Measurements from ENCODE around the gene PSMB2.
"Not testable (repeated sequence)": the region's sequence is repeated elsewhere in the genome, so short reads cannot be mapped to it uniquely, and the experiment has no call there.

PSMB2 gene

DNA sequence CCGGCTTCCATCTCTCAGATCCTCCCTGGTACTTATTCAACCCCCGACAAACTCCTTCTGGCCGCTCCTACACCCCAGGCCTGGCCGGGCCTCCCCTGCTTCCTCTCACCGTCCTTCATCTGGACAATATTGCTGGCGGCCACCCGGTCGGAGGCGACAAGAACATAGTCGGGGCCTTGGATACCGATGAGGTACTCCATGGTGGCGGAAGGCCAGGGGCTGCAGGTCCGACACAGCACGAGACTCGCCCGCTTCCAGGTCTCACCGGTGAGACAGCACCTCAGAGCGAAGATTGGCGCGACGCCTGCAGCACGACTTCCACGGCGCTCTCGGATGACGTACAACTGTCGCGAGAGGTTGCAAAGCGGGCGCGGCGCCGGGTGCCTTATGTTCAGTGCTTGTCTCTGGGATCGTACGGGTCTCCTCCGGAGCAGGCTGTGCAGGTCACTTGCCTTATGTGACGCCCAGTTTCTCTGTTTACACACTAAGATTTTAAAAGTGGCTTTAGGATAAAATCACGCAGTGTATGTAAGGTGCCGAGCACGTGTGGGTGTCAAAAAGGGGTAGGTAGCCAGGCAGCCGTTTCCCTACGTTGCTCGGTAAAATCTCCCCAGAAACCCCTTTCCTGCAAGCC, at the start of gene PSMB2:
Gene PSMB2 (minus strand): TSS at position 294 of the 634 bp plus-strand sequence. CDS start 94 bp downstream, at position 200.
- DNase-seq = peak; percentile 56 to 84

DNA sequence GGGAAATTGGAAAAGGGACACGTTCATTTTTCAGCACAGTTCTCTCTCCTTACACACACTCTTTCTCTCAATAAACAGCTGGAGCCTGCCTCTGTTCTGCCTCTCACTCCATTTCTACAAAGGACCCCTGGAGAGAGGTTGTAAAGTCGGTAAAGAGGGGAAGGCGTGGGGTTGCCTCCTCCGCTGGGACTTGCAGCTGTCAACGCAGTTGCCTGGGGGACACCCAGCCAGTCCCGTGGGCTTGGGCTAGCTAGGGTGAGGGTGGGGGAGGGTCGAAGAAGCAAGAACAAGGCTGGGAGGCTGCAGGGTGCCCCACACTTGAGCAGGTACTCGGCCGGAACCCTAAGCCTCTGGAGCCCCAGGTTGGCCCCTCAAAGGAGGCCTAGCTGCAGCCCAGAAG, 49.8 kb upstream of the PSMB2 start:
- no peak for DNase-seq

DNA sequence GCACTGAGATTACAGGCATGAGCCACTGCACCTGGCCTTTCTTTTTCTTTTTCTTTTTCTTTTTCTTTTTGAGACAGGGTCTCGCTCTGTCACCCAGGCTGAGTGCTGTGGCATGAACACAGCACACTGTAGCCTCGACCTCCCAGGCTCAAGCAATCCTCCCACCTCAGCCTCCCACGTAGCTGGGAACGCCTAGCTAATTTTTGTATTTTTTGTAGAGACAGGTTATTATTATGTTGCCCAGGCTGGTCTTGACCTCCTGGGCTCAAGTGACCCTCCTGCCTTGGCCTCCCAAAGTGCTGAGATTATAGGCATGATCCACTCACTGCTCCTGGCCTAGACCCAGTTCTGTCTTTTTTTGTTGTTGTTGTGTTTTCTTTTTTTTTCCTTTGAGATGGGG, 48.8 kb upstream of the PSMB2 start:
- not testable (repeated sequence) for DNase-seq

DNA sequence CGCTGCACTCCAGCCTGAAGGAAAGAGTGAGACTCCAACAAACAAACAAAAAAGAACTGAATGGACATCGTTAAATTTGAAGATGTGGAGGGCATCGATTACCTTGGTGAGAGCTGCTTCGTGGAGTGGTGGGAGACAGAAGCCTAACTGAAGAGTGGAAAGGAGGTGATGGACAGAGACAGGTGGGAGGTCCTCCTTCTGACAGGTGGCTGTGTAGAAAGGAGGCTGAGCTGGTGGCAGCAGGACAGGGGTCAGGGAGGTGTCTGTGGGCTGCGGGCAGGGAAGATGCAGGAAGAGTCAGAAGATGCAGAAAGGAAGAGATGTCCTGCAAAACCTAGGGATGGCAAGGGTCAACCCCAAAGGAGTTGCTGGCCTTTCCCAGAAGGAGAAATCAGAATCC, 46.8 kb upstream of the PSMB2 start:
- DNase-seq = no peak

DNA sequence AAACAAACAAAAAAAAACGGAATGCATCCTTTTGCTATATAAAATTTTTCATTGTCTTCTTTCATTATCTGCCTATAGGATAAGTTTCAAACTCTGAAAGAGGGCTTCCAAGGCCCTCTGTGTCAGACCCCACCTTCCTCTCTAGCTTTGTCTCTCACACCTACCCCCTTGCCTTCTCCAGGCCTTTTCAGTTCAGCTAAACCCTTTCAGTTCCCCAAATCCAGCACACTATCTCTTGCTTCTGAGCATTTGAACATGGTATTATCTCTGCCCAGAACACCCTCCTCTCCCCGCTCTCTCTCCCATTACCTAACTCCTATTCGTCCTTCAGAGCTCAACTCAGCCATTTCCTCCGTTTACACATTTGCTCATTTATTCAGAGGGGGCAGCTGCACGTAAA, 41.7 kb upstream of the PSMB2 start:
- DNase-seq = no peak

DNA sequence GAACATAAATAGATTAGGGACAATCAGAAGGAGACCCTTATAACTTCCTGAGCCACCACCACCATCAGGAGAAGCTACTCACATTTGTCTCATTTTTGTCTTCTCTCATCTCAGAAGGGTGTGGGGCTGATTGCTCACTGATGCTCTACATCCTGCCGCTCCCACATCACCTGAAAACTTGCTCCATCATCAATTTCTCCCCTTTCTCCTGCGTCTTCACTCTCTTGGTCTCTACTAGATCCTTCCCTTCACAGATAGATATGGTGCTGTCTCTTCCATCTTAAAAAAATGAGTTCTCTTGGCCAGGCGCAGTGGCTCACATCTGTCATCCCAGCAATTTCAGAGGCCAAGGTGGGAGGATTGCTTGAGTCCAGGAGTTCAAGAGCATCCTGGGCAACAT, 38.9 kb upstream of the PSMB2 start:
- no peak for DNase-seq

DNA sequence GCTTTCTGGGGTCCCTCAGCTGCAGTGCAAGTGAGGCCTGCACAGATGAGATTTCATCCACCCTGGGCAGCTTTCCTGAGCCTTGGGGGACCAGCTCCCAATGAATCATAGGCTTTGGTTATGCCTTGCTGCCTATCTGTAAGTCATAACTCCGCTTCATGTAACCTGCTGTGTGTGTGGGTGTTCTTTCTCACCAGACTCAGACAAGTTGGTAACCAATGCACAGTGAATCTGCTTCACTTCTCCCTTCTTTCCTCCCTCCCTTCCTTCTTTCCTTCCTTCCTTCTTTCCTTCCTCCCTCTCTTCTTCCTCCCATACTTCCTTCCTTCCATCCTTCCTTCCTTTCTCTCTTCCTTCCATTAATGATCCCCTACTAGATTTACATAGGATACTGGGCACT, 34.4 kb upstream of the PSMB2 start:
- no peak for DNase-seq

DNA sequence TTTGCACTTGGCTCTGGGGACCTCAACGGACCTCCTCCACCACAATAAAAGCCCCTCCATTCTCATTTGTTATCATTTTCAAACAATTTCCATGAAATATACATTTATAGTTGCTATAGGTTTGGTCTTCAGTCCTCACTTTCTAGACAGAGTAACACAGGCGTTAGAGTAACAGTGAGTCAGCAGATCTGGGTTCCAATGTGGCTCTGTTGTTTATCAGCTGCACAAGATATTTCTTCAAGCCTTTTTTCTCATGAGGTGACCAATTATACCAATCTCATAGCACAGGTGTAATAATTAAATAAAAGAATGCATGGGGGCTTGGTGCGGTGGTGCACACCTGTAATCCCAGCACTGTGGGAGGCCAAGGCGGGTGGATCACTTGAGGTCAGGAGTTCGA, 32.8 kb upstream of the PSMB2 start:
- no peak for DNase-seq

DNA sequence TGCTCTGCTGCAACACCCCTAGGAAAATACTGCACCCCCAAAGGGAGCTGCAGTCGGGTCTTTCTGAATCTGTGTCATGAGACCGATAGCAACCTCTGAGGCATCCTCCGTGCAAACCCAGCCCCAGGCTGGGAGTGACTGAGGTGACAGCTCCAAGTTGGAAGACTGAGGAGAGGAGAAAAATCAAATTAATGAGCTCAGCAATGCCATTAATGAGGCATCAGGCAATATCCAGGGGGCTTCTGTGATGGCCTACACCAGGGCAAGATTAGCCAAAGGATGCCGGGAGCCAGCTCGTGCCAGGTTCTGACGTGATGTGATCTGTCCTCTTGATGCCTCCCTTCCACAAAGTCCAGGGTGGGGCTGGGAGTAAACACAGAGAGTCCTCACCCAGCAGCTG, 30.8 kb upstream of the PSMB2 start:
- DNase-seq = no peak

DNA sequence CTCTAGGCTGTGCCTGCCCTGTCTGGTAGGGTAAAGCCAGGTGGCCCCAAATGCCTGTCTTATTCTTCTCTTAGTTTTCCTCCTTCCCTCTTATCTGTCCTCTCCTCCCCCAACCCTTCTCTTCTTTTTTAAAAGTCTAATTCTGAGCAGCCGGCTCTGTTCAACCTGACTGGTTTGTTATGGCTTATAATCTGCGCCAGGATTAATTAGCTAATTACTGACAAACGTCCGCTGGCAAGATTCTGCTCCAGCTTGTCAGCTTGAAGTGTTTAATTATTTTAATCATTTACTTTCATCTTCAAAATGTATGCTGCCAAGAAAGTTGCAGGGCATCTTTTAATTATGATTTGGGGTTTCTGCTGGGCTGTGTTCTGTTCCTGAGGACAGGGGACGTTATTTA, 27.2 kb upstream of the PSMB2 start:
- DNase-seq = no peak

DNA sequence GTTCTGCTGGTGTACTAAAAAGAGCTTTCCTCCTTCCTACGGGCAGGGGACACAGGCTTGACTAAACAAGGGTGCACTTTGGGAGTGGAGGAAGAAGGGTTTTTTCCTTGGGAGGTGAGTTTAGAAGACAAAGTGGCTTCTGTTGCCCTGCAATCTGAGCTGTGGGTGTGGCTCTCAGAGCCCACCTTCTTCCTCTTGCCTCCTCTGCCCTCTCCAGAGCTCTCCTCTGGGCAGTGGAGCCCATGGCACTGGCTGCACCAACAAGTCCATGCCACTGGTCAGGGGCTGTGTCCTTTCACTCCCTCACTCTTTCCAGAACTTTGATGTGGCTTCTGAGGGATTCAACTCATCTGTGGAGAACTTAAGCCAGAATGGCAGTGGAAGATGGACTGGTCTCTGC, 25.6 kb upstream of the PSMB2 start:
- no peak for DNase-seq

DNA sequence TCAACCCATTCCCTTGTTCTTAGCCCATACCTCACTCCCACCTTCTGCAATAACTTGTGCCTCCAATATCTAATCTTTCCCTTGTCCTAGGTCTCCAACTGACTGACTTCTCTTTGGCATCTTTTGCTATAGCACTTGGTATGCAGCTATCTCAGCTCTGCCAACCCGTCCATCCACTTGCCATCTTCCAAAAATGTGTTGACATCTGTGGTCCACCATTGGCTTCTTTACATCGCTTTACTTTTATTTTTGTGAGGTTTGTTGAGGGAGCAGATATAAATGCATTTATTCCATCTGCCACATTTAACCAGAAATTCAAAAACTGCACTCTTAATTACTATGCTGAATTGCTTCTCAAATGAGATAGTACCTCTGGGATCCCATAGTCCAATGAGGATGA, 24.9 kb upstream of the PSMB2 start:
- no peak for DNase-seq

DNA sequence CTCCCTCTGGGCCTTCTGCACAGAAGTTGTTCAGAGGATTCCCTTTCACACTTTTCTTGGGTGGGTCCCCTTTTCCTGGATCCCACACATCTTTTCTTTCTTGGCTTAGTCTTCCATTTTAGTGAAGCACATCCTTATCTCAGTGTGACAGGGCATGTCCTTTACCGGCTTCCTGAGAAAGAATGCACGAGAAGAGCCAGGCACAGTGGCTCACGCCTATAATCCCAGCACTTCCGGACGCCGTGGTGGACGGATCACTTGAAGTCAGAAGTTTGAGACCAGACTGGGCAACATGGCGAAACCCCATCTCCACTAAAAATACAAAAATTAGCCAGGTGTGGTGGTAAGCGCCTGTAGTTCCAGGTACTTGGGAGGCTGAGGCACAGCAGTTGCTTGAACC, 22.1 kb upstream of the PSMB2 start:
- DNase-seq = no peak

DNA sequence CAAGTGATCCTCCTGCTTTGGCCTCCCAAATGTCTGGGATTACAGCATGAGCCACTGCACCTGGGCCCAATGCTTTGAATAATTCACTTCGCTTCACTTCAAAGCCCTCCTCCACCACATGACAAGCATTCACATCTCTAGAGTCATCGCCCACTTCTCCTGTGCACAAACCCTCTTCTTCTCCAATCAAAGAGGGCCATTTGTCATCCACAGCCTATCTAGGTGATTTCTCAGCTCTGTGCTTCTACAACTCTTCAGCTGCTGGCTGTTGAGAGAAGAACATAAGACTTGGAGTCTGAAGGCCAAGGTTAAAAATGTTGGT, 20.1 kb upstream of the PSMB2 start:
- no peak for DNase-seq

DNA sequence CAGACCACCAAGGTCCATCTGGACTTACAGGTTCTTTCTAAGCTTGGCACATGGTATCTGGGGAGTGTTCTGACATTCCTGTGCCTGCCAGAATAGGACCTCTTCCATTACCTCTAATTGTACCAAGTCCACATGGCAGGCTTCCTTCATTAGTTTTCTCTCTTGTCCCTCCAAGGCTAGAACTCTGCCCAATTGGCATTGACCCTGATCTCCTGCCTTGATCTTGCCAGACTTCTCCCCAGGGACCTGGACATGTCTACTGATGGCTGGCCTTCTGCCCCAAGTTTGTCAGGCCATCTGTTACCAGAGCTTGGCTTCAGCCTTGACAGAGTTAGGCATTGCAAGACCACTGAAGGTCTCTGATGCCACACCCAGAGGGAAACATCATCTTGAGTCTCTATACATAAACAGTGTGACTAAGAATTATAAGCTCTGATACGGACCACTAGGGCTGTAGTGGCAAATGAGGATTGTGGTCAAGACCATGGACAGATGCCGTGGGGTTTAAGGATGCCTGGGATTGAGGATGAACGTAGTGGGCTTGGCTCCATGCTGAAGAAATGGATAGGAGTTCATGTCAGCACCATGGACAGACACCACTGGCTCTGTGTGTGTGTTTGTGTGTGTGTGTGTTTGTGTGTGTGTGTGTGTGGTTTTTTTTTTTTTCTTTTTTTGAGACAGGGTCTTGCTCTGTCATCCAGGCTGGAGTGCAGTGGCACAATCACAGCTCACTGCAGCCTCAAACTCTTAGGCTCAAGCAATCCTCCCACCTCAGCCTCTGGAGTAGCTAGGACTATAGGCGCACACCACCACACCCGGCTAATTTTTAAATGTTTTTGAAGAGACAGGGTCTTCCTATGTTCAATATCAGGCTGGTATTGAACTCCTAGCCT, 19.5 kb upstream of the PSMB2 start:
- no peak for DNase-seq

DNA sequence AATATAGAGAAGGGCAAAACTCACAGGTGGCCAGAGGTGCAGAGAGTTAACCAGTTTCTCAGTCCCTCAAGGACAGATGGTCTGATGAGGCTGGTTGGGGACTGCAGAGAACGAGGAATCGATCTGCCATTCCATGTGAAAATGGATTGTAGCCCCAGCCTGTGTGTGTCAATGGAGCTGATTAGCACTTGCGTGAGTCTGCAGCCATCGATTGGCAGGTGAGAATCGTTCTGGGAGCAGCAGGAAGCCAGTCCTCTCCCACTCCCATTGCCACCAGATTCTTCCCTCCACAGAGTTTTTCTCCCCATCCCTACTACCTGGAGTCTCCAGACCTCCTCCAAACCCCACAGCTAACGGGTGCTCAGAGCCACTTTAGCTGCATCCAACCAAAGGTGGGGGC, 18.3 kb upstream of the PSMB2 start:
- no peak for DNase-seq

DNA sequence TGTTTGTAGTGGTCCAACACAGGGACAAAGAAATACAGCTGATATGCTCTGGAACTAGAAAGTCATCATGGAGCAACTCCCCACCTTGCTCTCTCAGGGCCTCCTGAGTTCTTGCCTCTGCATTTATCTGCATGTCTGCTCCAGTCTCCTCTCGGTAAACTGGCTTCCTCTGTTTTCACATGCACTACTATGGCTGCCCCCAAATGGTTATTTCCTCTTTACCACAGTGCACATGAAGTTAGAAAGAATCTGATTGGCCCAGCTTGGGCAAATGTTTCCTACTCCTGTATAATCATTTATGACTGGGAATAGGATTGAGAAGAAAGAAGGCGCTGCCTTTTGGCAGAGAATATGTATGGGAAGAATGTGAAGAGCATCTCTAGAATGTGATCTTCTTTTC, 16.5 kb upstream of the PSMB2 start:
- DNase-seq = no peak

DNA sequence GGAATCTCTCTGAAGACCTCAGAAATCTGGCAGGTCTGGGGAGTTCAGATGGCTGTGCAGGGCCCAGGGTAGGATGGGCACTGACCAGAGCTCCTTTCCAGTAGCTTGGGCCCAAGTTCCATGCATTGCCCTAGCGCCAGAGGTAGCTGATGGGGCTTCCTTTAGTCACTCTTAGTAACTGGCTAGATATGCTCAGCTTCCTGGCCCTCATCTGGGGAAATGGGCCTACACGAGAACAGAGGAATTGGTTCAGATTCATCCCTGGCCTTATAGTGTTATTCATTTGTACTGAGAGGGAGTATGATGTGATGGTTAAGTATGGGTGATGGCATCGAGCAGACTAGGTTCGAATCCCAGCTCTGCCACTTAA, 15.5 kb upstream of the PSMB2 start:
- DNase-seq = no peak

DNA sequence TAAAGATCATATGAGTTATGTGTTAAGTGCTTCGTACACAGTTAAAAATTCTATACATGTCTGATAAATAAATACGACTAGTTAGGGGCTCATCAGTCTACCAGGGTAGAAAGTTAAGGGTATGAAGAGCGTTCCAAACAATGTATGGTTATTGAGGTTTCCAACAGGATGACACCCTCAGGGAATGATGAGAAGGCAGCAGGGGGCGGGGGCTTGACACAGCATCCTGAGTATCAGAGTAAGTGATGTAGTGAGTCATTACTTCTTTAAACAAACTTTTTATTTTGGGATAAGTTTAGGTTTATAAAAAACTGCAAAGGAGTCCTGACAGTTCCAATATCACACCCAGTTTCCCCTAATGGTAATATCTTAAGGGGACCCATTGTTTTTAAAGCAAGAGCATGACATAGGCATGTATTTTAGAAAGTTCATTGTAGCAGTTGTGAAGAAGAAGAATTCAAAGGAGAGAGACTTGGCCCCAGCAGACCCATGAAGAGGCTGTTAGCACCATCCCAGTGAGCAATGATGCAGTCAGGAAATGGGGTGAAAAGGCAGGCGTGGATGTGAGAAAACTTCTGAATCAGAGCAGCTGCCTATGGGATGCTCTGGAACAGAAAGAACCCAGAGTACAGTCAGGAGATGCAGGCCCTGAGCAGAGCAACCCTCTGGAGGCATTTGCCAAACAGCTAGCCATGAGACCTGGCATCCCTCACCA, 15.0 kb upstream of the PSMB2 start:
- DNase-seq = no peak

DNA sequence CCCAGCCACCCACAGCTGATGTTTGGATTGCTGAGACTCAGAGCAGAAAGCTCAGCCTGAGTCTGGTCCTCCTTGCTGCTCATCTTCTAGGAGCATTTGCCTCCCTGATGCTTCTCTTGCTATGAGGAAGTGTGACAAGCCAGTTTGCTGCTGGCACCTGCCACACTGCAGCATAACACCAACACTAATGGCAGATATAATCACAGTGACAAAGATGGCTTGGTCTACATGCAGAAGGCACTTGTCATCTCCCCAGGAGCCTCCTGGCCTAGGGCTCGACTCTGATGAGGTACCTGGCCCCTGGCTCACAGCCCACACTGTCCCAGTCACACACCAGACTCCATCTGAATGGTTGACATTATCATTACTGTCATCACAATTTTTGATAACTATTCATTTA, 13.9 kb upstream of the PSMB2 start:
- DNase-seq = no peak

DNA sequence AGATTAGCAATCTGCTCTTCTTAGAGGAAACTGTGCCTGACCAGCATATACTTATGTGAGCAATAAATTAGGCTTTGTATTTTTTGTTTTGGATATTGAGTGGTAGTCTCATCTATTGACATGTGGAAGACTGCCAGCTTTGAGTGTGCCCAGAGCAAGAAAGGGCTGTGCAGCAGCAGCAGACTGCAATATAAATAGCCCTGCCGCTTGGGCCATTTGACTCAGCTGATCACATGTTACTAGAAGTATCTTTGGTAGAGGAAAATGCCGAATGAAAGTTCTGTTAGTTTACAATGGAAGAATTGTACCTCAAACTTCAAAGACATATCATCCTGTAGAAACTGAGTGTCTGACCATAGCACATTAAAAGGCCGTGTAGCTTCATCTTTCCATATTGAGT, 9.1 kb upstream of the PSMB2 start:
- no peak for DNase-seq

DNA sequence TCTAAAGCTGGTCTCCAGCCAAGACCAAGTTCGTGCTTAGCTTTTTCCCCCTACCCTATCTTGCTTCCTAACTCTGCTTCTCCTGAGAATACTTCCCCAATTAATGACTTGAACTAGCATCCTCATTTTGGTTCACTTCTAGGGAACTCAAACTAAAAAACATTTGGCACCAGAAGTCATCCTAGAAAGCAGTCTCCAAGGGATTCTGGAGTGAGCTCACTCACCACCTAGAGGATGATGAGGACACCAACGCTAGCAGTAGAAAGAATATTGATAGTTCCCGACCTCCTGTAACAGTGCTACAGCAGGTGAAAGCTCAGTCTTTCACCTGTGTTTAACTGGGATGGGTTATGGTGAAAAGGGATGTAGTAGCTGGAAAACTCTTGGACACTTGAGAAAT, 4.7 kb upstream of the PSMB2 start:
- no peak for DNase-seq

DNA sequence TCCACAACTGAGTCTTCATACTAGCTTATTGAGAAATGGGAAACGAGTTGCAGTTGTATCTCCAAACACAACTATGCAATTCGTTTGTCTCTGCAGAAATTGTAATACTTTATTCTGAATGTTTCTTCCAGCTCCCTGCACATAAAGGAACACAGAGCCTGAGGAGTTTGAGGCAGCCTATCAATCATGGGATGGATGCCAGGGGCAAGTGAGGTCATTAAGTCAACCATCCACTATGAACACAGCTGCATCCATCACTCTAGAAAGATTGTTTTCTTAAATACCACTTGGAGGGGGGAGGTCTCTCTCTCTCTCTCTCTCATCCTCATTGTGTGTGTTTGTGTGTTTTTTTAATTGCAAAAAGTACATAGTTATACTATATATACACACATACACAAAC, 2.9 kb upstream of the PSMB2 start:
- no peak for DNase-seq

DNA sequence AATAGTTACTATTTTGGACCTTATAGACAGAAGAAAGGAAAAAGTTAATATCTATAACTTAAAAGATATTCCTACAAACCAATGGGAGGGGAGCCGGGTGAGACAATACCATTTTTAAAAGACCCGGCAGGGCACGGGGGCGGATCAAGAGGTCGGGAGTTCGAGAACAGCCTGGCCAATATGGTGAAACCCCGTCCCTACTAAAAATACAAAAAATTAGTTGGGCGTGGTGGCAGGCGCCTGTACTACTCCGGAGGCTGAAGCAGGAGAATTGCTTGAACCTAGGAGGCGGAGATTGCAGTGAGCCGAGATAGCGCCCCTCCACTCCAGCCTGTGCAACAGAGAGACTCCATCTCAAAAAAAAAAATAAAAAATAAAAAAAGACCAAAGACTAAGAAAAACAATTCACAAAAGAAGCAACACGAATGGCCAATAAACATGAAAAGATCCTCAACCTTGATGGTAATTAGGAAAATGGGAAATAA, 1.2 kb upstream of the PSMB2 start:
- DNase-seq = no peak
